HG03108 (cell line): Measurements from ENCODE around the gene EVA1A.

Experiments used
- ATAC-seq: cut with Tn5 transposase; IDR thresholded peaks from one replicate; pipeline ENCODE4 v1.9.1; 2021; ENCODE audit warnings: moderate library complexity; ENCODE audit not compliant: unreplicated experiment

The EVA1A gene

DNA sequence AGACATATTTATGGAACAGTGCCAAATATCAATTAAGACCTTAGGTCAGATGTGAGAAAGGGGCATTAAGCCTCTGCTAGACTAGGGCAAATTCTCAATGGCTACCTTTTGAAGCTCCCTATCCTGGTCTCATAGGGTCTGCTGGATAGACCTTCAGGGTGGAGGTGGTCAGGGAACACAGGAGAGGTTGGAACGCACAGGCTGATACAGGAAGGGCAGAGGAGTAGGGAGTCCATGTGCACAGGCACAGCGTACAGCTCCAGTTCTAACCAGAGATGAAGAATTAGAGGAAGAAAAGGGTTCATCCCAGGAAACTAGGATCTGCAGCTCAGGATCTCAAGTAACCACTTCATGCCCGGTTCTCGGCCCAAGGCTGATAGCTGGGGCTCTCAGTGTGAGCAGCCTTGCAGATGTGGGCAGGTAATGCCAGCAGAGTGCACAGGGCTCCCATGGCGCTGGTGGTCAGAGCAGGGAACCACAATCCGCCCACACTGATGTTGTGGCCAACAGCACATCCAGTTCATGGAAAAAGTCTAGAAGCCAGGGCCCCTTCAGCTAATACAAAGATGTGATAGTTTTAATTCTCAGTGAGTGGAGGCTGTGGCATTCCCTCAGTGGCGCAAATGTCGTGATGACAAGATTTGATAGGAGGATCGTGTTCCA is 3.4 kb upstream of the EVA1A start:
- no peak for ATAC-seq

DNA sequence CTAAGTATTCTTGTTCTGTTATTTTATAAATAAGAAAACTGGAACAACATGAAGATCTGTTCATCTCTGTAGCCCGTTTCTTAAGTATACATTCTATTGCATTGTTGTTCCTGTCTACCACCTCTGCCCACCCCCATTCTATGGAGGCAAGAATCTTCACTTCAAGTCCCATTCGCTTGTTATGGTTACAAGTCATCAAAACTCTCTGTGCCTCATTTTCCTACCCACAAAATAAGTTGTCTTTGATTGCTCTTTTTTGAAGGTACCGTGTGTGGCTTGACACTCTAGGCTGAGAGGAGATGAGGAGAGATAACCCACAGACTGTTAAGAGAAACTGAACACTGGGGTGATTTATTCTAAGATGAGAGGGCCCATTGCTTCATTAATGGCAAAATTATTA is 2.9 kb upstream of the EVA1A start:
- no peak for ATAC-seq

DNA sequence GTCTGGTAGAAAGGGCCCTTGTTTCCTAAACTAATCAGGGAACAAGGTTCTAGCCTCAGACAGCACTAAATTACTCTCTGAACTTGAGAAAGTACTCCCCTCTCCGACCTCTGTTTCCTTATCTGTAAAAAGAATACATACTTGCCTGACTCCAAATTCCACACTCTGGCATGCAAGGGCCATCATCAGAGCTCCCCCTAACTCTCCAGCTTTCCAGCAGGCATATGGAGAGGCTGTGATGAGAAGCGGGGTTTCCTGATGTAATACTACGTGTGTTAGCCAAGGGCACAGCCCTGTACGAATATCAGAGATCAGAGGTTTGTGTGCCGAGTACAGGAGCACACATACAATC is 1.8 kb upstream of the EVA1A start:
- no peak for ATAC-seq

DNA sequence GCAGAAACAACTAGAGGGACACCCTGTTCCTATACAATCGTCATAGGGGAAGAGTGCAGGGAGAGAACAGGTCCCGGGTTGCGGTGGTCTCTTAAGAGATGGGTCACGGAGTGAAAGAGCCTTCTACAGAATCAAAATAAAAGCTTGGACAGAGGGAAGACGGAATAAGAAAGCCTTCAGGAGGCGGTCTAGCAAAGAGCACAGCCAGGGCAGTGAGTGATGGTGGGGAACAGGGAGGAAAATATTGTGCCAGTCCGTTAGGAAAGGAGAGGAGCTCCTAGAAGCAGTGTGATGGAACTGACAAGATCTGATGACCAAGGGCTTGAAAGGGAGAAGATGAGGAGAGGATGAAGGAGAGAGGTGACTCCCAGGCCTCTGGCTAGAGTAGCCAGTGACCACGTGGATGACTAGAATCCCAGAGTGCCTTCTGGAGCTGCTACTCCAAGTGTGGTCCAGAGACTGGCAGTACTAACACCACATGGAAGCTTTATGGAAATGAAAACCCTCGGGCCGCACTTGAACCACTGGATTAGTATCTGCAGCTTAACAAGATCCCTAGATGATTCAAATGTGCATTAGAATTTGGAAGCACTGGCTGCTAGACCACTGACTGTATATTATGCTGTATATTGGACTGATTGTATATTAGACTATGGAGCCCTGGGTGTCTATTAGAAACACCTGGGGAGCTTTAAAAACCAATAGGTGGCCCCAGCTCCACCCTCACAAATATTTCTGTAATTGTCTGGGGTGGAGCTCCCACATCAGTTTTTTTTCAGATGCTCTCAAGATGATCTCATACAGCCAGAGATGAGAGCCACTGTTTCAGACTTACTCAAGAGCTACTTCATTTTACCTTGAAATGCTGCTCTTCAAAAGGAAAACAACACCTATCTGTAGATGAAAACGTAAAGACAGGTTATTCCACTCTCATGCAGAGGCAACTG is 1.1 kb upstream of the EVA1A start:
- ATAC-seq, result no peak

DNA sequence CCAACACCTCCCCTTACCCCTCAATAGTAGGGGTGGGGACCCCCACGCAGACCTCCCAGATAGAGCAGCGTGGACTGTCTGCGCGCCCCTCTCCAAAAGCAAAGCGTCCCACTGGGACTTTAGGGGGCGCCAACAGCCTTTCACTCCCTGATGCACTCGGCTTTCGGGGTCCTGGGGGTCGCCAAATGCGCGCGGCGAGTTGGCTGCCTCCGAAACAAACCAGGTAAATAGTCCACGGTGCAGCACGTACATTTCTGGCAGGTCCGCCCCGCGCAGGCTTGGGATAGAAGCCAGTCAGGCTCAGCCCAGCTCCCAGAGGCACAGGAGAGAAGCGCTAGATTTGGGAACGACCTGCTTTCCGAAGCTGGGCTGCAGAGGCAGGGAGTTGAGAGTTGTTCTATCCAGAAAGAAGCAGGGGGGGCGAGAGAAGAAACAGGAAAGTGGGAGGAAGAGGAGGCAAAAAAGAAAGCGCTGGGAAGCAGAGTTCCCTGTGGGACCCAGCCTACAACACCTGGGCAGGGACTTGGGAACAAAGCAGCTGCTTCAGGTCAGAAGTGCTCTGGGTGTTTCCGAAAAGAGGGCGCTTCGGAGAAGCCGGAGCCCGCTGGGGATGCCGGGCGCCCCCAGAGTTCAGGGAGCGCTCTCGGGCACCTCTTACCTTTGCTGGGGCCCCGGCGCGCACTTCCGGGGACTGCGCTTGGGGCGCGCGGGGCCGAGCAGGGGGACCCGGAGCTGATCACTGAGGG is 544 bp downstream of the EVA1A start:
- ATAC-seq, result no peak

DNA sequence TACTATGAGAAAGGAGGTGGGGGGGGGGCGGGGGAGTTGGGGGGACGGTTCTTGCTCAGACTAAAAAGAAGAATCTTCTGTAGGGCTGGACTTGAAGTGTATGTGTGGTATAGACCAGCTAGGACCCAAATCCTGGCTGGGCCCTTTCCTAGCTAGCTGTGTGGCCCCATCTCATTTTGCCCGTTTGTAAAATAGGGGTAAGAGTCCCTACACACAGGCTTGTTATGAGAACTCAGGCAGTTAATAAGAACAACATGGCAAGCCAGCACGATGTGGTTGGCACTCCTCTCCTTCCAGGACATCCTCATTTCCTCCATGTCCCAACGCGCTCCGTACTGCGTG is 1.1 kb downstream of the EVA1A start:
- no peak for ATAC-seq

- ATAC-seq, result no peak
These were observed 1.7 kb downstream of the EVA1A start for GRCh38 chr2:75558786-75559679.

DNA sequence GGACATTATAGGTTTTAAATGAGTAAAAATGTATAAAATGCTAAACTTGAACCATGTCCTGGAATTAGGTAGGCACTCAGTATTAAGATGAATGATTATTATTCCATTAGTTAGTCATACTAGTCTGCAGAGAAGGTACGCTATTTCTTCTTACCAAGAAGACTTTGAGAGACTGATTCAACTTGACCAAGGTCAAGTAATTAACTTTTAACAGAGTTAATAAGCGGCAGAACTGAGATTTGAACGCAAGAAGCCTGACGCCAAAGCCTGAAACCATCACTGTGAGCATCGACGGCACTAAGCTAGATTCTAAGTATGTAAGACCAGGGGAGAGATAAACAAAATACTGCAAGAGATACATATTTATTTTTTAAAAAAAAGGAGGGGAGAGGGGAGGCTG is 2.6 kb downstream of the EVA1A start:
- no peak for ATAC-seq

GRCh38 chr2:75557474-75558133 is 3.1 kb downstream of the EVA1A start:
- ATAC-seq, result no peak

DNA sequence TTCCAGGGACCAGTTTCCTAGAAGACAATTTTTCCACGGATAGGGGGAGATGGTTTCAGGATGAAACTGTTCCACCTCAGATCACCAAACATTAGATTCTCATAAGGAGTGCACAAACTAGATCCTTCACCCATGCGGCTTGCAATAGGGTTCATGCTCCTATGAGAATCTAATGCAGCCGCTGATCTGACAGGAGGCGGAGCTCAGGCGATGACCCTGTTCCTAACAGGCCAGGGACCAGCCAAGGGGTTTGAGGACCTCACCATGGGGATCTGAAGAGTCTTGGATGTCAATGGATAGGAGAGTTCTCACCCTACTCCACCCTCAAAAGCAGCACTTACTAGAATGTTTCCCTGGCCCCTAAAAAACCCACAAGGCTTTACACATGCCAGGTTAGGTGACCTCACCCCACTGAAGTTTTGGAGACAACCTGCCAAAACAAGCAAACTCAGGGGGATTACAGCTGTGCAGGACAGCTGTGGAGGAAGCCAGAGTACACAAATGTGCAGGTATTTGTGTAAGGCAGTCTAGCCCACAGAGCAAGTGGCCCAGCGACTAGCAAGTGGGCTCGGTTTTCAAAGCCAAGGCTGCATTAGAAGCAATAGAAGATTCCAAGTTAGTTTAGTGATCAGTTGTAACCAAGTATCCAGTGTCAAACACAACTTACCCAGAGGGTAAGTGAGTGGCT is 3.9 kb downstream of the EVA1A start:
- ATAC-seq, result no peak

DNA sequence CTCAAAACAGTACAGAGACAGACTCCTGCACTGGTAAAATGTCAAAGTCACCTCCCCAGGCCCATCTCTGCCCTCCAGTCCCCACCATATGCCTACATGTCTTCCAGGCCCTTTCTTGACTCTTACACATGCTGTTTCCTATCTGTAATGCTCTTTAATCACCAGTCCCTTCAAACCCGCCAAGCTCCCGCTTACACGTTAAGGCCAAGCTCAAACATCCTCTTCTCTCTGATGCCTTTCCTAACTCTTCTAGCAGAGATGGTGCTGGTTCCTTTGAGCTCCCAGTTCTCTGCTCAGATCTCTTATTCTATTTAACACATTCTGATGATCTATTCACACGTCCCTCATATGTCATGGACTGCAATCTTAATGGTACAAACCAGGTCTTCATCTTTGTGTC is 5.0 kb downstream of the EVA1A start:
- ATAC-seq, result no peak

DNA sequence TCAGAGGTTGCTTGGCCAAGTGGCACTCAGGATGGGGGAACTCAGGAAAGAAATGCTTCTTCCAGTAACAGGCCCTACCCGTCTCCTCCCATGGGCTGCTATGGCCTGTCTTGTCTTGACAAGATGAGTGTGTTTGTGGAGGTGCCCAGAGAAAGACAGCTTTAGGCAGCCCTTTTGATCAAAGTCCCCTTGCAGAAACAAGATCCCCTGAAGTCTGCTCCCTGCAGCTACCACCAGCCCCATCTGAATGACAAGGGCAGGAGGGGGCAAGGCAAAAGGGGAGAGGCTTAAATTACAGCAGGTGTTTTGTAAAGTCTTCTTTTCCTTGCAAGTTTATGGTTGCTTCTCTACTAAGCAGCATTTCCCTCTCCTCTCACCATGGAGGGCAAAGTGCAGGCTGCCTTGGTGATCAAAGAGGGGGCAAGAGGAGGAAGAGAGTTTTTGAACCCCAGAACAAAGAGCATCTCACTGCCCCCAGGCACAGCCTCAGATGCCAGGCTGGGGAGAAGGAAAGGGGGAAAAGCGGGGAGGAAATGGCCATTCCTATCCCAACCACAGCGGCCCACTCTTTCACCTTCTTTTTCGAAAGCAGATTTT is 6.7 kb downstream of the EVA1A start:
- no peak for ATAC-seq

DNA sequence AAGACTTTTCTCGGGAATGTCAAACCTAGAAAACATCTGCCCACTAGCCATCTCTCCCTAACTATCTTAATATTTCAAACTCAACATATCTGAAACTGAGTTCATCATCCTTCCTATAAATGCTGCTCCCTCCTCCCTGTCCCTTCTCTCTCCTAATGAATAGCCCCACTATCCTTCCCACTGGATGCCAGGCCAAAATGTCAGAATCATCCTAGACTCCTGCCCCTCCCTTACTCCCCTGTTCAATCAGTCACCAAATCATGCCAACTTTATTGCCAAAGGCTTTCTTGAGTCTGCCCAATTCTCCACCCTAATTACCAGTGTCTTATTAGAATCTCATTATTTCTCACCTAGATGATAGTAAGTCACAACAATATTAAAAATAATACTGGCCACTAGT is 8.5 kb downstream of the EVA1A start:
- ATAC-seq, result no peak

- no peak for ATAC-seq
These were observed 9.3 kb downstream of the EVA1A start for GRCh38 chr2:75551434-75551833.

DNA sequence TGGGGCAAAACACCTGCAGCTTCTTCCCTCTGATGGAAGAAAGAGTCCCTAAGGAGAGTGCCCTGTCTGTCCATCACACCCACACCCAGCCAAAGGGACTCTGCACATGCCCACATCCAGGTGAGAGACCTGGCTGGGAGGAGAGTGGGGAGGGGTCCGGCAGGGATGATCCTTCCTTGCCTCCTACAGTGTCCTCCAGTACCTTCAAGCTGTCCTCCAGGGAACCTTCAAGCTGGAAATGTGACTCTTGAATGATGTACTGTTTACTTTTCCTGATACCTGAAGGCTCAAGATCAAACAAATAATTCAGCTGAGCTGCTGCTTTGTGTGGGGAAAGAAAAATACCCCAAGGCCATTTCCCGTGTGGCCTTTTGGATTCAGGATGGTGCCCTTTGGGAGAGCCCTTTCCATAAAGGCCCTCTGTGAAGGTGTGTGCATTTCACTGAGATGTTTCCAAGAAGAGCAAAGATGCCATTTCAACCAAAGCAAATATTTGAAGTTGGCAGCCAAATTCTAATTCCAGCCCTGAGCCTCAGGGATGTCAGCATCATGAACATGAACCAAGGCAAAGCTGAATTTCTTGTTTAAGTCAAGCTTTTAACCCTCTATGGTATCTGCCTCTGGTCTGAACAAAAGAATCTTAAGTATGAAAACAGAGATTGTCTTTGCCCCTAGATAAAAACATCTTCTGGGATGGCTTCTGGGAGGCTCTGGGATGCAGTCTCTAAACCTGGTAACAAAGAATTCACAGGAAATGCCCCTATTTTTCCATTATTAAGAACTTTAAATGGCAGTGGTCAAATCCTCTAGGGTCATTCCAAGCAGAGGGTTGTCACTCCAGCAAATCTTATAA is 11.1 kb downstream of the EVA1A start:
- no peak for ATAC-seq

DNA sequence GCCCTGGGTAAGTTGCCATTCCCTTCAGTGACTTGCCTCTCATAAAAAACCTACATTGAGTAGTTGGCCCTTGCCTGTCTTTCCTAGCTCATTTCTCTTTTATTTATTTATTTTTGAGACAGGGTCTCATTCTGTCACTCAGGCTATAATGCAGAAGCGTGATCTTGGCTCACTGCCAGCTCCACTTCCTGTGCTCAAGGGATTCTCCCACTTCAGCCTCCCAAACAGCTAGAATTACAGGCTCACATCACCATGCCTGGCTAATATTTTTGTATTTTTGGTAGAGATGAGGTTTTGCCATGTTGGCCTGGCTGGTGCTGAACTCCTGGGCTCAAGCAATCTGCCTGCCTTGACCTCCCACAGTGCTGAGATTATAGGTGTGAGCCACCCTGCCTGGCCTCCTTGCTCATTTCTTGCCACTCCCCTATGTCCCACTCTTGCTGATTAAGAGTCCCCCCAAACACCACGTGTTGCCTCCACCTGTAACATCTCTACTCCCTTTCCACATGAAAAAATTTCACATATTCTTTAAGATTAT is 12.6 kb downstream of the EVA1A start:
- no peak for ATAC-seq

DNA sequence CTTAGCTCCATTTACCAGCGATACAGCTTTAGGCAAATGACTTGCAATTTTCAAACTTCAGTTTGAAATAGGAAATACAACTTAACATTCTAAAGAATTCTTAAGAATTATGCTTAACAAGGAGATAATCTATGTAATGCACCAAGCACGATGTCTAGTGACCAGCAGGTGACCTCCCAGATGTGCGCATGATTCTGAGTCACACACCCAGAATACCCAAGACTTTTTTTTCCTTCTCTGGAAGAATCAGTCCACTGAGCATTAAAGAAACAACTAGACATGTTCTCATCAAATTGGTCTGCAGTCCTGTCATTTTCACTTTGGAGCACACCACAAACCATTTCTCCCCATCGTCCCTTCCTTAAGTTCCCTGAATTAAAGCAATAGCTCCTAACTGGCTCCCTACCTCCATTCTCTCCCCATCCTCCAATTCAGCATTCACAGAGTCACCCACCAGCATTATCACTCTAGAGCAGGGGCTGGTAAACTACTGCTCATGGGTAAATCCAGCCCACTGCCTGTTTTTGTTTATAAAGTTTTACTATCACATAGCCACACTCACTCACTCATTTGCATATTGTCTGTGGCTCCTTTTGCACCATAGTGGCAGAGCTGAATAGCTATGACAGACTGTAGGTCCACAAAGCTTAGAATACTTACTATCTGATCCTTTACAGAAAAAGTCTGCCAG is 13.2 kb downstream of the EVA1A start:
- ATAC-seq, result no peak

DNA sequence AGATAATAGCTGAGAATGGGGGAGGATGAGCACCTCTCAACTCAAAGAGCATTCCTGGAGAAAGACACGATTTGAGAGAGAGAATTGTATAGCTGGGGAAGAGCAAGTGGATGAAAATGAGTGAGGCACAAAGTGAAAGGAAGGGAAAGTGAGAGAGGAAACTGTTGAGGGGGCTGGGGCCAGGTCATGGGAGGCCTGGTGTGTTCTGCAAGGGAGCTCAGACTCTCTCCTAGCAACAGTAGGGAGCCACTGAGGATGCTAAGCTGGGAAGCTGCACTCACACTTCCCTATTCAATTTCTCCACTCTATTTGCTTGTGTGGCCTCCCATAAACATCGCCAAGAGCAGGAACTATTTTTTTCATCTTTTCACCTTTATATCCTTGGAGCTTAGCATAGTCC is 14.8 kb downstream of the EVA1A start:
- ATAC-seq, result no peak
